ENCODE results near the gene SETBP1. TPM values are rescaled to one million over a fixed set of nuclear protein-coding genes. Genes with fewer than 3 reads are reported as not detected.

The SETBP1 gene
- total and polyA plus RNA-seq, 2 of the 8 experiments (the other 6 are each of a cell fraction or from before 2014, with no cell fraction given), result 2.0 to 6.5 TPM

GRCh38 chr18:44895176-44895798 is 214.6 kb downstream of the SETBP1 start:
- Histone ChIP-seq H3K4me3 (ENCODE audit: extremely low read depth in 1 of 4, insufficient read depth in 2 of 4, low read depth in 3 of 4, low read length in 4 of 4) (no peak overlapping the region), H3K14ac (ENCODE audit: insufficient read length) (no peak overlapping the region), H2AK5ac (ENCODE audit: low read depth, low read length) (no peak overlapping the region), H4K20me1 (replicated peaks in 1 of 2; ENCODE audit: control insufficient read depth in 1 of 2, insufficient read depth in 2 of 2, low read length in 2 of 2) (no peaks in the 10 kb centered on the region), H2AFZ (ENCODE audit: low read length) (no peak overlapping the region), H4K91ac (replicated peaks; ENCODE audit: insufficient read length, low read length) (no peak overlapping the region), H4K8ac (ENCODE audit: extremely low read depth, insufficient read depth, low read length) (no peak overlapping the region), H3K56ac (replicated peaks; ENCODE audit: insufficient read length, low read depth, low read length) (no peak overlapping the region), H3K79me1 (ENCODE audit: low read depth, low read length) (no peaks in the 10 kb centered on the region), H2BK12ac (ENCODE audit: low read depth, low read length) (no peak overlapping the region), H3K27me3 (replicated peaks in 1 of 4; ENCODE audit: control insufficient read depth in 3 of 4, extremely low read depth in 1 of 4, insufficient read depth in 3 of 4, low read length in 3 of 4) (no peaks in the 10 kb centered on the region), H3K4ac (replicated peaks; ENCODE audit: insufficient read length, low read depth, low read length) (no peak overlapping the region), H3K27ac (ENCODE audit: low read depth, low read length) (no peak overlapping the region), H2BK20ac (ENCODE audit: low read length) (no peak overlapping the region), H2BK120ac (replicated peaks; ENCODE audit: low read depth, low read length) (no peak overlapping the region), H3K18ac (ENCODE audit: extremely low read depth, low read length) (no peak overlapping the region), H3K4me2 (ENCODE audit: insufficient read depth in 1 of 2, low read depth in 2 of 2, low read length in 2 of 2) (no peak overlapping the region), H2BK15ac (ENCODE audit: low read length) (no peak overlapping the region), H4K5ac (ENCODE audit: insufficient read length, low read depth, low read length) (no peak overlapping the region), H3K36me3 (ENCODE audit: control insufficient read depth in 2 of 4, insufficient read depth in 4 of 4, low read length in 3 of 4) (peaks cover 0 to 2% (median 0%) of the 10 kb centered on the region in 4 experiments; a peak in 1 of 8 replicates), H3K23me2 (ENCODE audit: low read depth, low read length) (no peaks in the 10 kb centered on the region), H3K9me3 (ENCODE audit: insufficient read depth in 2 of 2, low read depth in 1 of 2, low read length in 1 of 2) (peaks cover 5 to 11% of the 10 kb centered on the region in 2 experiments; a peak in 3 of 4 replicates), H2BK5ac (ENCODE audit: low read depth, low read length) (no peak overlapping the region), H3K9ac (replicated peaks in 1 of 4; ENCODE audit: extremely low read depth in 1 of 4, low read depth in 3 of 4, low read length in 3 of 4) (no peak overlapping the region), H3K79me2 (ENCODE audit: control insufficient read depth in 1 of 2, insufficient read depth in 2 of 2, low read length in 2 of 2) (no peaks in the 10 kb centered on the region), H3K4me1 (replicated peaks in 1 of 4; ENCODE audit: control insufficient read depth in 3 of 4, insufficient read depth in 4 of 4, low read length in 3 of 4) (no peaks in the 10 kb centered on the region), H3K23ac (ENCODE audit: insufficient read length) (no peak overlapping the region)
- DNase-seq (ENCODE audit: low read depth in 1 of 2, low spot score in 2 of 2) (no peak), FAIRE-seq (no peak)
- POLR2A ChIA-PET (ENCODE audit: partially characterized antibody), result no interaction called here
- CTCF ChIA-PET (ENCODE audit: partially characterized antibody), result interaction anchor here (0.6 kb wide), 2 partner anchors 86 to 1157 kb away, joined by 4 to 5 read pairs; no protein-coding TSS in a partner anchor
- 100% methylated on average over 1 of the region's 1 CpG; no CpG with 5 or more reads in 1 of the 2 experiments for WGBS, 2 experiments (ENCODE audit: extremely low coverage in 1 of 2, insufficient coverage in 1 of 2, insufficient read length in 1 of 2, insufficient replicate concordance in 2 of 2, low coverage in 1 of 2, low lambda C conversion rate in 2 of 2, missing lambda C conversion rate in 1 of 2)
- TF ChIP-seq SP4 (IDR thresholded peaks at IDR 0.05; ENCODE audit: low read length) (no peak), KDM1A (IDR thresholded peaks at IDR 0.05; ENCODE audit: borderline replicate concordance, low read length) (0 out of 2 replicates have a peak, but pooled peaks have one; percentile 33), SAP30 (IDR thresholded peaks at IDR 0.05; ENCODE audit: insufficient read depth, insufficient replicate concordance, low read length) (no peak), POLR2AphosphoS5 (IDR thresholded peaks at IDR 0.05; ENCODE audit: low read depth, low read length) (no peak), BRCA1 (IDR thresholded peaks at IDR 0.05; ENCODE audit: low read depth, low read length) (no peak), CREB1 (IDR thresholded peaks at IDR 0.05) (no peak), TCF12 (IDR thresholded peaks at IDR 0.05; ENCODE audit: low read depth, low read length) (no peak), RAD21 (IDR thresholded peaks at IDR 0.05 in 1 of 2, conservative IDR thresholded peaks at IDR 0.05 in 1 of 2; ENCODE audit: low read depth in 2 of 2, low read length in 2 of 2) (peak; percentile 28 to 50; a peak in 3 of 4 replicates), ATF2 (IDR thresholded peaks at IDR 0.05; ENCODE audit: low read length) (no peak), SP1 (IDR thresholded peaks at IDR 0.05; ENCODE audit: low read depth, low read length) (no peak), SRF (IDR thresholded peaks at IDR 0.05; ENCODE audit: low read depth, low read length) (no peak), RFX5 (IDR thresholded peaks at IDR 0.05; ENCODE audit: borderline replicate concordance, low read depth, low read length) (no peak)

All from H1 (cell line).